Caco-2 (cell line): ENCODE data around the gene APC2. TPM values are rescaled to one million over a fixed set of nuclear protein-coding genes. Genes with fewer than 3 reads are reported as not detected.

Source experiments
- BruUV-seq: library from RNA; stranded (reverse); fragments of 400-500 nt; replicated peaks from 2 replicates; lab custom pipeline; 2021; lab: Mats Ljungman, UMichigan
- CTCF ChIA-PET: fragments of 300-600 bp; sonication (Branson Sonifier 250); formaldehyde crosslinking; loops from one replicate; lab custom pipeline; 2022; ENCODE audit warnings: antibody characterized with exemption; lab: Charles Lee
- POLR2A ChIA-PET: fragments of 300-600 bp; sonication (Branson Sonifier 250); formaldehyde crosslinking; loops from one replicate; lab custom pipeline; 2022; ENCODE audit warnings: antibody characterized with exemption; lab: Charles Lee
- DNase-seq, 2 experiments: peaks; one replicate each; pipeline versions ENCODE4 v3.0.0 to v3.0.0-alpha.2; 2020 to 2022
- H3K27me3 ChIP-seq: replicated peaks from 2 replicates; pipeline ENCODE4 v1.6.0; 2011; ENCODE audit warnings: low read length; ENCODE audit not compliant: control insufficient read depth, insufficient read depth
- H3K36me3 ChIP-seq: 2 replicates; pipeline ENCODE4 v1.5.1; 2011; ENCODE audit warnings: low read length; ENCODE audit not compliant: control insufficient read depth, insufficient read depth
- H3K4me1 ChIP-seq: fragments of 250-450 bp; sonication (Bioruptor Pico); 2 replicates; pipeline ENCODE4 v1.5.1; 2020; ENCODE audit warnings: mild to moderate bottlenecking
- H3K4me3 ChIP-seq: 2 replicates; pipeline ENCODE4 v1.5.1; 2011; ENCODE audit warnings: low read depth, mild to moderate bottlenecking, control low read depth, low read length
- H3K9me3 ChIP-seq: fragments of 250-450 bp; sonication (Bioruptor Pico); 2 replicates; pipeline ENCODE4 v1.5.1; 2020; ENCODE audit warnings: mild to moderate bottlenecking, moderate library complexity
- H3K27ac Mint-ChIP-seq: one replicate; pipeline ENCODE4 v1.8.0; 2022; ENCODE audit warnings: mixed read lengths; ENCODE audit not compliant: unreplicated experiment
- H3K27me3 Mint-ChIP-seq: one replicate; pipeline ENCODE4 v1.8.0; 2022; ENCODE audit warnings: mixed read lengths; ENCODE audit not compliant: insufficient read depth, unreplicated experiment
- H3K36me3 Mint-ChIP-seq: one replicate; pipeline ENCODE4 v1.8.0; 2022; ENCODE audit warnings: mild to moderate bottlenecking, mixed read lengths; ENCODE audit not compliant: insufficient read depth, unreplicated experiment
- H3K4me1 Mint-ChIP-seq: one replicate; pipeline ENCODE4 v1.8.0; 2022; ENCODE audit warnings: low read depth, mixed read lengths; ENCODE audit not compliant: unreplicated experiment
- H3K4me3 Mint-ChIP-seq: one replicate; pipeline ENCODE4 v1.8.0; 2022; ENCODE audit warnings: mild to moderate bottlenecking, moderate library complexity, mixed read lengths; ENCODE audit not compliant: unreplicated experiment
- H3K9me3 Mint-ChIP-seq: one replicate; pipeline ENCODE4 v1.8.0; 2022; ENCODE audit warnings: mixed read lengths; ENCODE audit not compliant: unreplicated experiment
- CTCF ChIP-seq, 2 experiments: fragments of 200-600 bp in 1 of 2; IDR thresholded peaks; 1 replicate in 1 of 2; 2 replicates in 1 of 2; pipeline versions ENCODE4 v1.5.1 to v1.8.0; 2011 to 2022; ENCODE audit warnings: antibody characterized with exemption in 1 of 2, control low read depth in 1 of 2, inconsistent platforms in 1 of 2, low read depth in 1 of 2, low read length in 1 of 2, mild to moderate bottlenecking in 1 of 2, moderate library complexity in 1 of 2; ENCODE audit not compliant: insufficient read depth in 1 of 2, severe bottlenecking in 1 of 2, unreplicated experiment in 1 of 2
- intact Hi-C: fragments of 100-400 bp; cut with micrococcal nuclease; formaldehyde crosslinking; loops from one replicate; pipeline ENCODE4 v1.10.0; 2022; ENCODE audit not compliant: unreplicated experiment
- total RNA-seq: library from RNA; stranded (reverse); gene quantifications from 2 replicates; pipeline ENCODE4 v1.2.3, GENCODE V29; 2022

APC2 gene
- total RNA-seq, 1 experiment from 2014 or later = 9.5 TPM

DNA sequence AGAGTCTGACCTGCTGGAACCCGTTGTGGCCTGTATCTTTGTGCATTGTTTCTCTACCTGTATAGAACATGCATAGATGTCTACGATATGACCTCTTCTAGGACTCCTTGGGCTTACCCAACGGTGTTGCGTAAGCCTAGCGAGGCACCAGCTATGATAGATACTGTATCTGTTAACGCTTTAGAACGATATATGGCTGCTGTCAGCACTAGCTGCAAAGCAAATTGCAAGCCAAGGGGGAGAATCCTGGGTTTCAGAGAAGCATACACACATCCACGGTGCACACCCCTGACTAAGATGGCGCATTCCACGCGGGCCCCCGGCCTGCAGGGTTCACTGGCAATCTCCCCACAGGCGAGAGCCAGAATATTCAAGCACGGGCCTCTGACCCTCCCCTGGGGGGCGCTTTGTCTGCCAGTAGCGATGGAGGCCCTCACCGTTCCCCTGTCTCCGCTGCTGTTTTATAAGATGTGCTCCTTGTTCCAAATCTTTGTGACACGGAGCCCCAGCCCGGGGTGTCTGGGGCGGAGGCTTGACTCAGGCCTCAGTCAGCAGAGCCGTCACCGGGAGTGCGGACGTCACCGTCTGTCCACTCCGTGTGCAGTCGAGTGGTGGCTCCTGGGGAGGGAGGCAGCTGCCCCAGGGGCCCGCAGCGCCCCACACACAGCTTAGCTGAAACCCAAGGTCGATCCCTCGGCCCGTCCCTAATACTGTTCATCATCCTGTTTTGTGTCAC, 24.7 kb upstream of the APC2 start:
- peaks cover 24% of the 10 kb centered on the region for H3K4me1 Mint-ChIP-seq
- intact Hi-C loops = no loop called here
- POLR2A ChIA-PET = no interaction called here
- no peak for DNase-seq
- BruUV-seq = no TSS peak
- H3K4me3 ChIP-seq = no peak overlapping the region
- H3K9me3 ChIP-seq = no peaks in the 10 kb centered on the region
- H3K4me1 ChIP-seq = peaks cover 26% of the 10 kb centered on the region
- no peaks in the 10 kb centered on the region for H3K27me3 ChIP-seq
- TF ChIP-seq CTCF (IDR thresholded peaks at IDR 0.05; ENCODE audit: insufficient read depth in 1 of 2, low read depth in 1 of 2, low read length in 1 of 2, severe bottlenecking in 1 of 2, unreplicated experiment in 1 of 2) = no peak
- no peaks in the 10 kb centered on the region for H3K9me3 Mint-ChIP-seq
- H3K27ac Mint-ChIP-seq = no peak overlapping the region
- H3K4me3 Mint-ChIP-seq = peak overlapping the region; percentile 59
- H3K36me3 ChIP-seq = no peaks in the 10 kb centered on the region; the same call in none of the 2 replicates
- H3K36me3 Mint-ChIP-seq = peaks cover 85% of the 10 kb centered on the region
- CTCF ChIA-PET = no interaction called here
- H3K27me3 Mint-ChIP-seq = no peaks in the 10 kb centered on the region

GRCh38 chr19:1425902-1426301, 24.0 kb upstream of the APC2 start:
- peaks cover 26% of the 10 kb centered on the region for H3K4me1 ChIP-seq
- BruUV-seq = no TSS peak
- intact Hi-C loops = no loop called here
- Mint-ChIP-seq H3K4me1 (peaks cover 24% of the 10 kb centered on the region), H3K4me3 (no peak overlapping the region), H3K9me3 (no peaks in the 10 kb centered on the region), H3K27ac (no peak overlapping the region), H3K27me3 (no peaks in the 10 kb centered on the region), H3K36me3 (peaks cover 85% of the 10 kb centered on the region)
- H3K27me3 ChIP-seq = no peaks in the 10 kb centered on the region
- no peak for DNase-seq
- ChIA-PET POLR2A (no interaction called here), CTCF (no interaction called here)
- no peak overlapping the region for H3K4me3 ChIP-seq
- H3K9me3 ChIP-seq = no peaks in the 10 kb centered on the region
- no peak for TF ChIP-seq CTCF (IDR thresholded peaks at IDR 0.05; ENCODE audit: insufficient read depth in 1 of 2, low read depth in 1 of 2, low read length in 1 of 2, severe bottlenecking in 1 of 2, unreplicated experiment in 1 of 2)
- H3K36me3 ChIP-seq = no peaks in the 10 kb centered on the region; the same call in none of the 2 replicates

GRCh38 chr19:1426736-1427135, 23.2 kb upstream of the APC2 start:
- Histone ChIP-seq H3K4me3 (no peak overlapping the region), H3K9me3 (no peaks in the 10 kb centered on the region), H3K4me1 (peaks cover 26% of the 10 kb centered on the region), H3K27me3 (no peaks in the 10 kb centered on the region), H3K36me3 (no peaks in the 10 kb centered on the region; the same call in none of the 2 replicates)
- ChIA-PET CTCF (no interaction called here), POLR2A (no interaction called here)
- no peak for TF ChIP-seq CTCF (IDR thresholded peaks at IDR 0.05; ENCODE audit: insufficient read depth in 1 of 2, low read depth in 1 of 2, low read length in 1 of 2, severe bottlenecking in 1 of 2, unreplicated experiment in 1 of 2)
- Mint-ChIP-seq H3K27me3 (no peaks in the 10 kb centered on the region), H3K4me1 (peaks cover 24% of the 10 kb centered on the region), H3K27ac (no peak overlapping the region), H3K9me3 (no peaks in the 10 kb centered on the region), H3K4me3 (no peak overlapping the region), H3K36me3 (peaks cover 89% of the 10 kb centered on the region)
- BruUV-seq = no TSS peak
- DNase-seq = no peak
- intact Hi-C loops = no loop called here
